GM19023 (cell line): ENCODE results near the gene GPR137C.

Experiments used
- ATAC-seq: cut with Tn5 transposase; IDR thresholded peaks from one replicate; pipeline ENCODE4 v1.9.1; 2021; ENCODE audit warnings: mild to moderate bottlenecking, moderate library complexity; ENCODE audit not compliant: unreplicated experiment

GPR137C gene

GRCh38 chr14:52660832-52661231, 108.2 kb downstream of the GPR137C start:
- ATAC-seq = no peak

GRCh38 chr14:52661314-52661713, 108.7 kb downstream of the GPR137C start:
- ATAC-seq = no peak

GRCh38 chr14:52663850-52664249, 111.2 kb downstream of the GPR137C start:
- no peak for ATAC-seq

GRCh38 chr14:52678591-52678990, 126.0 kb downstream of the GPR137C start:
- no peak for ATAC-seq

GRCh38 chr14:52683985-52684520, 131.4 kb downstream of the GPR137C start:
- ATAC-seq = no peak

- ATAC-seq = no peak
Measured at GRCh38 chr14:52686176-52686575, 133.5 kb downstream of the GPR137C start.
